A673 (cell line): Measurements from ENCODE around the gene KIF5A. TPM values are rescaled to one million over a fixed set of nuclear protein-coding genes. Genes with fewer than 3 reads are reported as not detected.

ENCODE experiments used
- BruUV-seq: library from RNA; stranded (reverse); fragments of 400-500 nt; replicated peaks from 2 replicates; lab custom pipeline; 2021; lab: Mats Ljungman, UMichigan
- CTCF ChIA-PET: fragments of 300-600 bp; sonication (Branson Sonifier 250); formaldehyde crosslinking; loops from one replicate; lab custom pipeline; 2022; ENCODE audit warnings: antibody characterized with exemption; lab: Charles Lee
- POLR2A ChIA-PET: fragments of 300-600 bp; sonication (Branson Sonifier 250); formaldehyde crosslinking; loops from one replicate; lab custom pipeline; 2022; ENCODE audit warnings: antibody characterized with exemption; ENCODE audit not compliant: low non-redundant PET; lab: Charles Lee
- DNase-seq: peaks from one replicate; pipeline ENCODE4 v3.0.0-alpha.2; 2015; ENCODE audit warnings: low spot score
- H3K27ac ChIP-seq: fragments of 200-600 bp; sonication (generic); 2 replicates; pipeline ENCODE4 v1.5.1; 2016; ENCODE audit warnings: mixed run types, low read depth, mild to moderate bottlenecking, mixed read lengths, antibody characterized with exemption, low read length; ENCODE audit not compliant: poor library complexity, severe bottlenecking
- H3K27me3 ChIP-seq: fragments of 200-600 bp; sonication (generic); replicated peaks from 2 replicates; pipeline ENCODE4 v1.6.1; 2017; ENCODE audit warnings: mixed run types, low read depth, mild to moderate bottlenecking, mixed read lengths, antibody characterized with exemption, low read length; ENCODE audit not compliant: insufficient read depth, poor library complexity
- H3K36me3 ChIP-seq: fragments of 200-600 bp; sonication (generic); 2 replicates; pipeline ENCODE4 v1.6.1; 2016; ENCODE audit warnings: mixed run types, mild to moderate bottlenecking, mixed read lengths, antibody characterized with exemption, low read length; ENCODE audit not compliant: insufficient read depth, poor library complexity, severe bottlenecking
- H3K4me1 ChIP-seq: fragments of 200-600 bp; sonication (generic); 2 replicates; pipeline ENCODE4 v1.6.1; 2017; ENCODE audit warnings: mixed run types, mild to moderate bottlenecking, mixed read lengths, antibody characterized with exemption, low read length; ENCODE audit not compliant: insufficient read depth, poor library complexity, severe bottlenecking
- H3K4me3 ChIP-seq: fragments of 200-600 bp; sonication (generic); 2 replicates; pipeline ENCODE4 v1.5.1; 2016; ENCODE audit warnings: low read depth, mixed run types, mild to moderate bottlenecking, mixed read lengths, low read length; ENCODE audit not compliant: poor library complexity, severe bottlenecking
- H3K9me3 ChIP-seq: fragments of 200-600 bp; sonication (generic); 2 replicates; pipeline ENCODE4 v1.6.1; 2016; ENCODE audit warnings: mixed run types, low read depth, mild to moderate bottlenecking, mixed read lengths, antibody characterized with exemption, low read length; ENCODE audit not compliant: poor library complexity, severe bottlenecking
- EZH2 ChIP-seq: fragments of 200-600 bp; sonication (generic); IDR thresholded peaks from 2 replicates; pipeline ENCODE4 v1.6.1; 2017; ENCODE audit warnings: borderline replicate concordance, low read depth, mild to moderate bottlenecking, mixed read lengths, antibody characterized with exemption, low read length; ENCODE audit not compliant: poor library complexity, severe bottlenecking
- intact Hi-C: fragments of 100-400 bp; cut with micrococcal nuclease; formaldehyde crosslinking; loops from one replicate; pipeline ENCODE4 v1.10.0; 2022; ENCODE audit not compliant: unreplicated experiment
- total RNA-seq: library from RNA; stranded (reverse); gene quantifications from 2 replicates; pipeline ENCODE4 v1.2.3, GENCODE V29; 2021
- TF ChIP-seq, protein P1 (sequence below): fragments of 300-800, 200-600 bp; sonication (generic); conservative IDR thresholded peaks from 2 replicates; pipeline ENCODE4 v1.5.1; 2017; ENCODE audit warnings: low read depth, mild to moderate bottlenecking, antibody characterized with exemption, low read length, moderate library complexity, mixed read lengths

Gene KIF5A
- total RNA-seq, 1 experiment from 2014 or later = 2.1 TPM

GRCh38 chr12:57536597-57536942 lies 13.3 kb upstream of the KIF5A start:
- intact Hi-C loops = no loop called here
- Histone ChIP-seq H3K9me3 (no peaks in the 10 kb centered on the region), H3K4me1 (no peaks in the 10 kb centered on the region), H3K27ac (no peak overlapping the region), H3K27me3 (no peaks in the 10 kb centered on the region), H3K36me3 (peaks cover 42% of the 10 kb centered on the region), H3K4me3 (no peak overlapping the region)
- CTCF ChIA-PET = no interaction called here
- TF ChIP-seq EZH2 = no peak
- TF ChIP-seq, protein P1, sequence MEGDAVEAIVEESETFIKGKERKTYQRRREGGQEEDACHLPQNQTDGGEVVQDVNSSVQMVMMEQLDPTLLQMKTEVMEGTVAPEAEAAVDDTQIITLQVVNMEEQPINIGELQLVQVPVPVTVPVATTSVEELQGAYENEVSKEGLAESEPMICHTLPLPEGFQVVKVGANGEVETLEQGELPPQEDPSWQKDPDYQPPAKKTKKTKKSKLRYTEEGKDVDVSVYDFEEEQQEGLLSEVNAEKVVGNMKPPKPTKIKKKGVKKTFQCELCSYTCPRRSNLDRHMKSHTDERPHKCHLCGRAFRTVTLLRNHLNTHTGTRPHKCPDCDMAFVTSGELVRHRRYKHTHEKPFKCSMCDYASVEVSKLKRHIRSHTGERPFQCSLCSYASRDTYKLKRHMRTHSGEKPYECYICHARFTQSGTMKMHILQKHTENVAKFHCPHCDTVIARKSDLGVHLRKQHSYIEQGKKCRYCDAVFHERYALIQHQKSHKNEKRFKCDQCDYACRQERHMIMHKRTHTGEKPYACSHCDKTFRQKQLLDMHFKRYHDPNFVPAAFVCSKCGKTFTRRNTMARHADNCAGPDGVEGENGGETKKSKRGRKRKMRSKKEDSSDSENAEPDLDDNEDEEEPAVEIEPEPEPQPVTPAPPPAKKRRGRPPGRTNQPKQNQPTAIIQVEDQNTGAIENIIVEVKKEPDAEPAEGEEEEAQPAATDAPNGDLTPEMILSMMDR = no peak
- POLR2A ChIA-PET = no interaction called here
- no TSS peak for BruUV-seq
- DNase-seq = no peak

- no peaks in the 10 kb centered on the region for H3K4me1 ChIP-seq
- H3K36me3 ChIP-seq = peaks cover 21% of the 10 kb centered on the region
- H3K9me3 ChIP-seq = no peaks in the 10 kb centered on the region
- ChIA-PET POLR2A (no interaction called here), CTCF (no interaction called here)
- no peak overlapping the region for H3K27ac ChIP-seq
- no peak for DNase-seq
- no peak overlapping the region for H3K4me3 ChIP-seq
- no peaks in the 10 kb centered on the region for H3K27me3 ChIP-seq
- intact Hi-C loops = no loop called here
- no peak for TF ChIP-seq EZH2
- TF ChIP-seq, protein P1 = no peak
- BruUV-seq = no TSS peak
Measured at GRCh38 chr12:57539134-57539768, 10.6 kb upstream of the KIF5A start.

GRCh38 chr12:57541001-57541400 lies 8.8 kb upstream of the KIF5A start:
- H3K27ac ChIP-seq = no peak overlapping the region
- H3K36me3 ChIP-seq = peaks cover 9% of the 10 kb centered on the region
- DNase-seq = no peak
- CTCF ChIA-PET = no interaction called here
- no peaks in the 10 kb centered on the region for H3K27me3 ChIP-seq
- POLR2A ChIA-PET = no interaction called here
- intact Hi-C loops = no loop called here
- no peak for TF ChIP-seq EZH2
- TF ChIP-seq, protein P1 = no peak
- H3K4me1 ChIP-seq = peaks cover 10% of the 10 kb centered on the region
- no peaks in the 10 kb centered on the region for H3K9me3 ChIP-seq
- no TSS peak for BruUV-seq
- H3K4me3 ChIP-seq = no peak overlapping the region
